H9 (cell line): Measurements from ENCODE around the gene SCNM1. TPM values are rescaled to one million over a fixed set of nuclear protein-coding genes. Genes with fewer than 3 reads are reported as not detected.

Experiments
- DNase-seq: peaks from one replicate; pipeline ENCODE4 v3.0.0-alpha.2; 2017
- H2AFZ ChIP-seq: one replicate; pipeline ENCODE4 v1.6.1; 2013; ENCODE audit warnings: mild to moderate bottlenecking, low read length, control low read depth, moderate library complexity
- H2AK5ac ChIP-seq: 2 replicates; pipeline ENCODE4 v1.6.1; 2013; ENCODE audit warnings: low read length, control low read depth, mixed read lengths; ENCODE audit not compliant: insufficient read length
- H2BK120ac ChIP-seq: one replicate; pipeline ENCODE4 v1.6.1; 2013; ENCODE audit warnings: low read depth, mild to moderate bottlenecking, low read length, control low read depth, inconsistent platforms; ENCODE audit not compliant: poor library complexity, severe bottlenecking
- H2BK12ac ChIP-seq: 2 replicates; pipeline ENCODE4 v1.6.1; 2013; ENCODE audit warnings: low read length, control low read depth, mixed read lengths, low read depth; ENCODE audit not compliant: insufficient read length
- H2BK15ac ChIP-seq: 2 replicates; pipeline ENCODE4 v1.6.1; 2013; ENCODE audit warnings: low read depth, low read length, control low read depth
- H2BK20ac ChIP-seq: one replicate; pipeline ENCODE4 v1.6.1; 2013; ENCODE audit warnings: low read depth, mild to moderate bottlenecking, low read length, control low read depth, inconsistent platforms; ENCODE audit not compliant: poor library complexity, severe bottlenecking
- H2BK5ac ChIP-seq: 2 replicates; pipeline ENCODE4 v1.6.1; 2013; ENCODE audit warnings: low read length, control low read depth, mixed read lengths; ENCODE audit not compliant: insufficient read length
- H3K14ac ChIP-seq: 2 replicates; pipeline ENCODE4 v1.6.1; 2013; ENCODE audit warnings: low read length, control low read depth; ENCODE audit not compliant: insufficient read depth
- H3K18ac ChIP-seq: 2 replicates; pipeline ENCODE4 v1.6.1; 2013; ENCODE audit warnings: low read depth, mild to moderate bottlenecking, mixed read lengths, low read length, control low read depth; ENCODE audit not compliant: insufficient read length
- H3K23ac ChIP-seq: 2 replicates; pipeline ENCODE4 v1.6.1; 2013; ENCODE audit warnings: low read length, control low read depth, mixed read lengths, low read depth; ENCODE audit not compliant: insufficient read length
- H3K23me2 ChIP-seq: 2 replicates; pipeline ENCODE4 v1.6.1; 2013; ENCODE audit warnings: low read depth, mild to moderate bottlenecking, mixed read lengths, low read length, control low read depth; ENCODE audit not compliant: insufficient read length, poor library complexity, severe bottlenecking
- H3K27ac ChIP-seq: 2 replicates; pipeline ENCODE4 v1.5.1; 2013; ENCODE audit warnings: low read length, control low read depth, mixed read lengths, low read depth; ENCODE audit not compliant: insufficient read length
- H3K27me3 ChIP-seq: 2 replicates; pipeline ENCODE4 v1.6.1; 2013; ENCODE audit warnings: low read length, control low read depth, inconsistent platforms; ENCODE audit not compliant: insufficient read depth
- H3K4ac ChIP-seq: 2 replicates; pipeline ENCODE4 v1.6.1; 2013; ENCODE audit warnings: low read depth, mild to moderate bottlenecking, control low read depth, inconsistent platforms, low read length, moderate library complexity
- H3K4me1 ChIP-seq: 2 replicates; pipeline ENCODE4 v1.6.1; 2013; ENCODE audit warnings: low read length, control low read depth, inconsistent platforms; ENCODE audit not compliant: insufficient read depth
- H3K4me2 ChIP-seq: 2 replicates; pipeline ENCODE4 v1.6.1; 2013; ENCODE audit warnings: low read length, control low read depth, mixed read lengths; ENCODE audit not compliant: insufficient read length, insufficient read depth
- H3K56ac ChIP-seq: 2 replicates; pipeline ENCODE4 v1.6.1; 2013; ENCODE audit warnings: low read depth, mild to moderate bottlenecking, mixed read lengths, low read length, control low read depth; ENCODE audit not compliant: insufficient read length
- H3K79me1 ChIP-seq: 2 replicates; pipeline ENCODE4 v1.6.1; 2013; ENCODE audit warnings: low read depth, mild to moderate bottlenecking, moderate library complexity, low read length, control low read depth, inconsistent platforms; ENCODE audit not compliant: insufficient read depth, poor library complexity, severe bottlenecking
- H3K79me2 ChIP-seq: 2 replicates; pipeline ENCODE4 v1.6.1; 2013; ENCODE audit warnings: low read length, control low read depth, inconsistent platforms; ENCODE audit not compliant: insufficient read depth
- H3K9ac ChIP-seq: 2 replicates; pipeline ENCODE4 v1.6.1; 2013; ENCODE audit warnings: low read length, control low read depth, mixed read lengths; ENCODE audit not compliant: insufficient read length; ENCODE audit errors: extremely low read depth
- H3K9me3 ChIP-seq: one replicate; pipeline ENCODE4 v1.6.1; 2013; ENCODE audit warnings: low read depth, low read length, inconsistent platforms; ENCODE audit not compliant: control insufficient read depth
- H3T11ph ChIP-seq: one replicate; pipeline ENCODE4 v1.6.1; 2013; ENCODE audit warnings: mild to moderate bottlenecking, low read length, control low read depth, inconsistent platforms
- H4K20me1 ChIP-seq: one replicate; pipeline ENCODE4 v1.6.1; 2013; ENCODE audit not compliant: control insufficient read depth, insufficient read length, insufficient read depth
- H4K5ac ChIP-seq: 2 replicates; pipeline ENCODE4 v1.6.1; 2013; ENCODE audit warnings: low read depth, mild to moderate bottlenecking, mixed read lengths, low read length, control low read depth; ENCODE audit not compliant: insufficient read length
- H4K8ac ChIP-seq: replicated peaks from 2 replicates; pipeline ENCODE4 v1.6.1; 2013; ENCODE audit warnings: low read length, control low read depth, mixed read lengths, low read depth; ENCODE audit not compliant: insufficient read length
- H4K91ac ChIP-seq: 2 replicates; pipeline ENCODE4 v1.6.1; 2013; ENCODE audit warnings: low read depth, mild to moderate bottlenecking, moderate library complexity, mixed read lengths, low read length, control low read depth; ENCODE audit not compliant: insufficient read length
- H3K27ac Mint-ChIP-seq, 3 experiments: 2 replicates in 2 of 3; 3 replicates in 1 of 3; pipeline ENCODE4 v1.8.0; 2020 to 2021; ENCODE audit warnings: mixed read lengths in 3 of 3, mild to moderate bottlenecking in 1 of 3, moderate library complexity in 1 of 3
- H3K27me3 Mint-ChIP-seq: 2 replicates; pipeline ENCODE4 v1.8.0; 2021; ENCODE audit warnings: low read depth, mild to moderate bottlenecking, moderate library complexity, mixed read lengths
- H3K36me3 Mint-ChIP-seq, 3 experiments: 2 replicates in 2 of 3; 3 replicates in 1 of 3; pipeline ENCODE4 v1.8.0; 2020 to 2021; ENCODE audit warnings: low read depth in 3 of 3, mixed read lengths in 3 of 3; ENCODE audit not compliant: insufficient read depth in 1 of 3
- H3K4me1 Mint-ChIP-seq, 2 experiments: 2 replicates each; pipeline ENCODE4 v1.8.0; 2020; ENCODE audit warnings: mixed read lengths in 2 of 2
- H3K4me3 Mint-ChIP-seq, 2 experiments: 2 replicates in 1 of 2; 3 replicates in 1 of 2; pipeline ENCODE4 v1.8.0; 2020 to 2021; ENCODE audit warnings: mild to moderate bottlenecking in 2 of 2, mixed read lengths in 2 of 2, moderate library complexity in 1 of 2
- H3K9me3 Mint-ChIP-seq, 2 experiments: 2 replicates in 1 of 2; 3 replicates in 1 of 2; pipeline ENCODE4 v1.8.0; 2020; ENCODE audit warnings: mild to moderate bottlenecking in 2 of 2, mixed read lengths in 2 of 2, moderate library complexity in 1 of 2
- CTCF ChIP-seq: fragments of 200-600 bp; sonication (generic); conservative IDR thresholded peaks from 3 replicates; pipeline ENCODE4 v1.8.0; 2021; ENCODE audit warnings: antibody characterized with exemption, mild to moderate bottlenecking
- WGBS: extraction: QIAGEN DNeasy Blood & Tissue Kit; methylation state at CpG from one replicate; pipeline ENCODE4 v1.1.7; 2013; ENCODE audit warnings: missing lambda C conversion rate, low lambda C conversion rate, mixed read lengths; ENCODE audit not compliant: insufficient read length; ENCODE audit errors: extremely low coverage; 5-methylcytosine and 5-hydroxymethylcytosine counted together
- total RNA-seq: library from RNA; stranded (reverse); gene quantifications from 2 replicates; pipeline ENCODE4 v1.2.1, GENCODE V29; 2021

The SCNM1 gene
- total RNA-seq, 1 experiment from 2014 or later, result 60.5 TPM

GRCh38 chr1:151189637-151190445, 23.9 kb downstream of the SCNM1 start, which contains the start of gene VPS72:
Gene VPS72, minus strand, starts transcription at chr1:151190197. Its CDS starts 76 bp downstream, at chr1:151190121.
- TF ChIP-seq CTCF, result no peak
- H3K9ac ChIP-seq, result peak within 1 kb of the TSS; percentile 95
- H3K79me2 ChIP-seq, result peaks cover 13% of the 10 kb centered on the region; the same call in 1 of the 2 replicates
- H4K20me1 ChIP-seq, result no peaks in the 10 kb centered on the region
- no peaks in the 10 kb centered on the region for H3K27me3 ChIP-seq
- Mint-ChIP-seq H3K4me1 (peaks cover 6 to 13% of the 10 kb centered on the region in 2 experiments), H3K9me3 (no peaks in the 10 kb centered on the region; a peak in 1 of 5 replicates), H3K27me3 (peaks cover 4% of the 10 kb centered on the region; the same call in 1 of the 2 replicates), H3K27ac (peak within 1 kb of the TSS; percentile 99 to 100 (median 100)), H3K36me3 (peaks cover 8 to 21% (median 14%) of the 10 kb centered on the region in 3 experiments; a peak in 6 of 7 replicates), H3K4me3 (peak within 1 kb of the TSS; percentile 100)
- H3K23ac ChIP-seq, result no peak within 1 kb of the TSS
- no peak within 1 kb of the TSS for H3K56ac ChIP-seq
- peak within 1 kb of the TSS; percentile 92 for H3K4me2 ChIP-seq
- H3K4ac ChIP-seq, result no peak within 1 kb of the TSS
- no peak within 1 kb of the TSS for H3T11ph ChIP-seq
- H3K4me1 ChIP-seq, result no peaks in the 10 kb centered on the region
- no peak within 1 kb of the TSS for H4K91ac ChIP-seq
- H3K14ac ChIP-seq, result peak within 1 kb of the TSS; percentile 92
- peak within 1 kb of the TSS; percentile 34 for H4K5ac ChIP-seq
- H3K18ac ChIP-seq, result peak within 1 kb of the TSS; percentile 90
- H2BK15ac ChIP-seq, result no peak within 1 kb of the TSS
- no peaks in the 10 kb centered on the region for H3K79me1 ChIP-seq
- no peak within 1 kb of the TSS for H2BK20ac ChIP-seq
- no peaks in the 10 kb centered on the region for H3K9me3 ChIP-seq
- H3K23me2 ChIP-seq, result peaks cover 4% of the 10 kb centered on the region
- no CpG with 5 or more reads among the region's 42 CpGs for WGBS
- H3K27ac ChIP-seq, result no peak within 1 kb of the TSS
- H2BK5ac ChIP-seq, result peak within 1 kb of the TSS; percentile 28
- no peak within 1 kb of the TSS for H4K8ac ChIP-seq
- H2AK5ac ChIP-seq, result no peak within 1 kb of the TSS
- no peak within 1 kb of the TSS for H2BK12ac ChIP-seq
- no peak within 1 kb of the TSS for H2BK120ac ChIP-seq
- DNase-seq, result peak; percentile 91
- H2AFZ ChIP-seq, result no peak within 1 kb of the TSS
